Muscle of leg (tissue), 11 donors: Measurements from ENCODE around the gene OR5J2. TPM values are rescaled to one million over a fixed set of nuclear protein-coding genes. Genes with fewer than 3 reads are reported as not detected.
"Not testable (repeated sequence)": the region's sequence is repeated elsewhere in the genome, so short reads cannot be mapped to it uniquely, and the experiment has no call there.

Source experiments
- DNase-seq: peaks from one replicate; pipeline ENCODE4 v3.0.0; 2013
- H3K27ac ChIP-seq: one replicate; pipeline ENCODE4 v1.5.1; 2013; ENCODE audit warnings: mild to moderate bottlenecking, low read length, control low read depth
- H3K27me3 ChIP-seq: one replicate; pipeline ENCODE4 v1.6.1; 2013; ENCODE audit warnings: low read length; ENCODE audit not compliant: control insufficient read depth, insufficient read depth
- H3K36me3 ChIP-seq: one replicate; pipeline ENCODE4 v1.6.1; 2013; ENCODE audit warnings: low read length; ENCODE audit not compliant: control insufficient read depth, insufficient read depth
- H3K4me1 ChIP-seq: one replicate; pipeline ENCODE4 v1.6.1; 2013; ENCODE audit warnings: low read length; ENCODE audit not compliant: control insufficient read depth, insufficient read depth
- H3K4me3 ChIP-seq: one replicate; pipeline ENCODE4 v1.5.1; 2013; ENCODE audit warnings: low read length, control low read depth
- H3K9me3 ChIP-seq: replicated peaks from 2 replicates; pipeline ENCODE4 v1.6.1; 2013; ENCODE audit warnings: low read depth, low read length; ENCODE audit not compliant: control insufficient read depth
- WGBS: methylation state at CpG from one replicate; pipeline ENCODE4 v1.1.5; 2013; ENCODE audit warnings: missing lambda C conversion rate; ENCODE audit not compliant: insufficient coverage; 5-methylcytosine and 5-hydroxymethylcytosine counted together
- polyA plus RNA-seq, 8 donors: library from polyadenylated mRNA; unstranded; fragments of 120-200 nt; gene quantifications; one replicate each; pipeline versions ENCODE4 v1.2.1 to v1.2.3, GENCODE V29; 2013; ENCODE audit warnings: inconsistent platforms in 1 of 8, low replicate concordance in 1 of 8; ENCODE audit not compliant: insufficient read length in 8 of 8, insufficient read depth in 1 of 8
- total RNA-seq: library from RNA; stranded (reverse); fragments of 120-200 nt; gene quantifications from one replicate; pipeline ENCODE4 v1.2.4, GENCODE V29; 2013

OR5J2 gene
- total and polyA plus RNA-seq, 9 donors = not detected

- Histone ChIP-seq H3K9me3 (peaks cover 3% of the 10 kb centered on the region), H3K27ac (no peak overlapping the region), H3K4me3 (no peak overlapping the region), H3K36me3 (no peaks in the 10 kb centered on the region), H3K27me3 (no peaks in the 10 kb centered on the region), H3K4me1 (no peaks in the 10 kb centered on the region)
- DNase-seq = no peak
- no CpG with 5 or more reads among the region's 3 CpGs for WGBS
Observed at GRCh38 chr11:56196705-56197104, 20.3 kb downstream of the OR5J2 start.

- no peak overlapping the region for H3K4me3 ChIP-seq
- H3K27me3 ChIP-seq = no peaks in the 10 kb centered on the region
- no peaks in the 10 kb centered on the region for H3K4me1 ChIP-seq
- H3K36me3 ChIP-seq = no peaks in the 10 kb centered on the region
- peaks cover 3% of the 10 kb centered on the region for H3K9me3 ChIP-seq
- no peak for DNase-seq
- no peak overlapping the region for H3K27ac ChIP-seq
- WGBS = no CpG with 5 or more reads among the region's 2 CpGs
Observed at GRCh38 chr11:56197367-56197766, 20.9 kb downstream of the OR5J2 start.

DNA sequence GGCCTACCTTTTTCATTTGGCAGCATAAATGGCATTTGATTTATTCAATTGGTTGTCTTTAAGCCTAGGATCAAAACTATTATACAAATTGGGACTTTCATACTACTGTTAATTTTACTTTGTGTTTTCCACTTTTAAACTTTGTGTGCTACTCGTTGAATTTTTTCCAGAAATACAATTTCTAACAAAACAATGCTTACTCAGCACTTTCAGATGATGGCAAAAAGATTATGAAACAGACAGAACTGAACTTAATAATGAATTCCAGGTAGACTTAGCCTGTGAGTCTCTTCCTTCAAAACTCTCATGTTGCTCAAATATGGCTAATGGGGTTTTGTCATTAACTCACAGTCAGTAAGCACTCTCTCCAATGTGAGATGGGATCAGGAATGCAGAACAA, 31.4 kb downstream of the OR5J2 start:
- whole genome bisulfite sequencing = no CpG with 5 or more reads among the region's 1 CpG
- H3K27ac ChIP-seq = no peak overlapping the region
- H3K4me1 ChIP-seq = no peaks in the 10 kb centered on the region
- no peaks in the 10 kb centered on the region for H3K27me3 ChIP-seq
- H3K9me3 ChIP-seq = peaks cover 16% of the 10 kb centered on the region
- DNase-seq = no peak
- H3K36me3 ChIP-seq = no peaks in the 10 kb centered on the region
- H3K4me3 ChIP-seq = no peak overlapping the region

DNA sequence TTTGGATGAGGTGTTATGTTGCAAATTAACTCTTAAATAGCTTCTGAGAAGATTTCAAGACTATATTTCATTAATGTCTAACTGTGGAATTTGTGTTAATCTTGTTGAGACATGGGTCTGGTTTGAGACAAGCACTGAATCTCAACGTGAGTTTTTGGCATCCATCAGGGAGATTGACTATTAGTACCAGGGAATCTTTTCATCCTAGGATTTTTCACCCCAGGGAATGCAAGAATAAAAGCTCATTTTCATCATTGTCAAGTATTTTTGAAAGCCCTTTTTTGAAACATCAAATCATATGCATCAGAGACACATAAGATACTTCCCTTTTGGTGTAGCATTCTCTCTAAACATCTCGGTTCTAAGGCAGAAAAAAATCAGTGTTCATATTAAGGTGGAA, 38.1 kb downstream of the OR5J2 start:
- no CpG with 5 or more reads among the region's 2 CpGs for WGBS
- H3K27me3 ChIP-seq = no peaks in the 10 kb centered on the region
- H3K4me3 ChIP-seq = no peak overlapping the region
- no peak overlapping the region for H3K27ac ChIP-seq
- H3K4me1 ChIP-seq = no peaks in the 10 kb centered on the region
- H3K9me3 ChIP-seq = peaks cover 24% of the 10 kb centered on the region
- H3K36me3 ChIP-seq = no peaks in the 10 kb centered on the region
- DNase-seq = no peak

DNA sequence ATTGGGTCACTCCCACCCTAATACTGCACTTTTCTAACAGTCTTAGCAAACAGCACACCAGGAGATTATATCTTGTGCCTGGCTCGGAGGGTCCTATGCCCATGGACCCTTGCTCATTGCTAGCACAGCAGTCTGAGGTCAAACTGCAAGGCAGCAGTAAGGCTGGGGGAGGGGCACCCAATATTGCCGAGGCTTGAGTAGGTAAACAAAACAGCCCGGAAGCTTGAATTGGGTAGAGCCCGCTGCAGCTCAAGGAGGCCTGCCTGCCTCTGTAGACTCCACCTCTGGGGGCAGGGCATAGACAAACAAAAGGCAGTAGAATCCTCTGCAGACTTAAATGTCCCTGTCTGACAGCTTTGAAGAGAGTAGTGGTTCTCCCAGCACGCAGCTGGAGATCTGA, 43.3 kb downstream of the OR5J2 start:
- WGBS = 83% methylated on average over 3 of the region's 5 CpGs
- H3K4me1 ChIP-seq, H3K4me3 ChIP-seq, H3K27ac ChIP-seq, H3K36me3 ChIP-seq, H3K27me3 ChIP-seq, DNase-seq: not testable (repeated sequence)
- peaks cover 17% of the 10 kb centered on the region for H3K9me3 ChIP-seq

Other genes with a start within 250 kb of the OR5J2 start
- gene OR5I1, start 240.2 kb upstream of the OR5J2 start, total RNA-seq = not detected
- not detected for gene OR5I1, start 240.2 kb upstream of the OR5J2 start, polyA plus RNA-seq
- gene OR10AG1, start 206.7 kb upstream of the OR5J2 start, total RNA-seq = not detected
- gene OR10AG1, start 206.7 kb upstream of the OR5J2 start, polyA plus RNA-seq = not detected
- not detected for gene OR5F1, start 182.0 kb upstream of the OR5J2 start, total RNA-seq
- gene OR5F1, start 182.0 kb upstream of the OR5J2 start, polyA plus RNA-seq = not detected
- gene OR5AS1, start 149.0 kb upstream of the OR5J2 start, total RNA-seq = not detected
- gene OR5AS1, start 149.0 kb upstream of the OR5J2 start, polyA plus RNA-seq = under 1 TPM in 5 of 8 donors, not detected in 3; 0.03 to 0.14 (median 0.03) TPM
- gene OR8I2, start 83.3 kb upstream of the OR5J2 start, total RNA-seq = not detected
- not detected for gene OR8I2, start 83.3 kb upstream of the OR5J2 start, polyA plus RNA-seq
- gene OR8H2, start 72.9 kb upstream of the OR5J2 start, total RNA-seq = not detected
- gene OR8H2, start 72.9 kb upstream of the OR5J2 start, polyA plus RNA-seq = under 1 TPM in 3 of 8 donors, not detected in 5; 0.04 to 0.13 (median 0.05) TPM
- gene OR8H3, start 54.2 kb upstream of the OR5J2 start, total RNA-seq = not detected
- gene OR8H3, start 54.2 kb upstream of the OR5J2 start, polyA plus RNA-seq = not detected
- not detected for gene OR8J3, start 36.4 kb upstream of the OR5J2 start, total RNA-seq
- not detected for gene OR8J3, start 36.4 kb upstream of the OR5J2 start, polyA plus RNA-seq
- not detected for gene OR8K5, start 16.3 kb upstream of the OR5J2 start, total RNA-seq
- gene OR8K5, start 16.3 kb upstream of the OR5J2 start, polyA plus RNA-seq = not detected
- not detected for gene OR5T2, start 57.6 kb downstream of the OR5J2 start, total RNA-seq
- not detected for gene OR5T2, start 57.6 kb downstream of the OR5J2 start, polyA plus RNA-seq
- not detected for gene OR5T3, start 75.6 kb downstream of the OR5J2 start, total RNA-seq
- gene OR5T3, start 75.6 kb downstream of the OR5J2 start, polyA plus RNA-seq = not detected
- not detected for gene OR5T1, start 97.5 kb downstream of the OR5J2 start, total RNA-seq
- gene OR5T1, start 97.5 kb downstream of the OR5J2 start, polyA plus RNA-seq = not detected
- not detected for gene OR8H1, start 115.6 kb downstream of the OR5J2 start, total RNA-seq
- under 1 TPM in 1 of 8 donors, not detected in 7; 0.12 TPM for gene OR8H1, start 115.6 kb downstream of the OR5J2 start, polyA plus RNA-seq
- gene OR8K3, start 138.5 kb downstream of the OR5J2 start, total RNA-seq = not detected
- gene OR8K3, start 138.5 kb downstream of the OR5J2 start, polyA plus RNA-seq = not detected
- gene OR8K1, start 169.4 kb downstream of the OR5J2 start, total RNA-seq = not detected
- not detected for gene OR8K1, start 169.4 kb downstream of the OR5J2 start, polyA plus RNA-seq
- gene OR8J1, start 177.7 kb downstream of the OR5J2 start, total RNA-seq = not detected
- gene OR8J1, start 177.7 kb downstream of the OR5J2 start, polyA plus RNA-seq = not detected
- not detected for gene OR8U1, start 199.0 kb downstream of the OR5J2 start, total RNA-seq
- gene OR8U1, start 199.0 kb downstream of the OR5J2 start, polyA plus RNA-seq = not detected
- not detected for gene OR5AL1, start 236.1 kb downstream of the OR5J2 start, total RNA-seq
- gene OR5AL1, start 236.1 kb downstream of the OR5J2 start, polyA plus RNA-seq = not detected